Activated CD4-positive, alpha-beta T cell treated with anti-CD3 and anti-CD28 coated beads, Interleukin-2, amount 10 ng/mL, durations not matched to agents 24 days and 14 days (primary cell): ENCODE results near the gene HDAC10. TPM values are rescaled to one million over a fixed set of nuclear protein-coding genes. Genes with fewer than 3 reads are reported as not detected.

Experiments used
- DNase-seq: peaks from one replicate; pipeline ENCODE4 v3.0.0; 2022
- H3K27ac Mint-ChIP-seq: one replicate; pipeline ENCODE4 v1.8.0; 2022; ENCODE audit warnings: mild to moderate bottlenecking, mixed read lengths
- H3K27me3 Mint-ChIP-seq: one replicate; pipeline ENCODE4 v1.8.0; 2022; ENCODE audit warnings: mixed read lengths
- H3K36me3 Mint-ChIP-seq: one replicate; pipeline ENCODE4 v1.8.0; 2022; ENCODE audit warnings: low read depth, mild to moderate bottlenecking, mixed read lengths
- H3K4me1 Mint-ChIP-seq: one replicate; pipeline ENCODE4 v1.8.0; 2021; ENCODE audit warnings: mixed read lengths
- H3K4me3 Mint-ChIP-seq: one replicate; pipeline ENCODE4 v1.8.0; 2022; ENCODE audit warnings: mild to moderate bottlenecking, moderate library complexity, mixed read lengths
- H3K9me3 Mint-ChIP-seq: one replicate; pipeline ENCODE4 v1.8.0; 2021; ENCODE audit warnings: mixed read lengths
- intact Hi-C: fragments of 100-400 bp; cut with micrococcal nuclease; formaldehyde crosslinking; loops from one replicate; pipeline ENCODE4 v1.15.1; 2023
- total RNA-seq: library from RNA; stranded (reverse); gene quantifications from 2 replicates; pipeline ENCODE4 v1.2.3, GENCODE V29; 2022

HDAC10 gene
- total RNA-seq, 1 donor from 2014 or later: 64.6 TPM

- peaks cover 3% of the 10 kb centered on the region for H3K4me1 Mint-ChIP-seq
- peaks cover 8% of the 10 kb centered on the region for H3K36me3 Mint-ChIP-seq
- H3K9me3 Mint-ChIP-seq: no peaks in the 10 kb centered on the region
- H3K4me3 Mint-ChIP-seq: peak overlapping the region; percentile 84
- no peaks in the 10 kb centered on the region for H3K27me3 Mint-ChIP-seq
- intact Hi-C loops: loop anchor here (2.0 to 5.0 kb wide), 5 partner anchors 21 to 442 kb away; partner anchors contain the start of genes DENND6B, LMF2, MAPK11 and NCAPH2
- DNase-seq: peak; percentile 61
- H3K27ac Mint-ChIP-seq: peak overlapping the region; percentile 37
These were observed 863 bp downstream of the HDAC10 start for GRCh38 chr22:50250249-50250554.

- no peaks in the 10 kb centered on the region for H3K9me3 Mint-ChIP-seq
- peak overlapping the region; percentile 37 for H3K27ac Mint-ChIP-seq
- DNase-seq: no peak
- H3K4me3 Mint-ChIP-seq: peak overlapping the region; percentile 84
- H3K4me1 Mint-ChIP-seq: peaks cover 6% of the 10 kb centered on the region
- peaks cover 11% of the 10 kb centered on the region for H3K36me3 Mint-ChIP-seq
- intact Hi-C loops: loop anchor here (2.0 to 5.0 kb wide), 5 partner anchors 21 to 443 kb away; partner anchors contain the start of genes DENND6B, LMF2, MAPK11 and NCAPH2
- peaks cover 2% of the 10 kb centered on the region for H3K27me3 Mint-ChIP-seq
These were observed 1.5 kb downstream of the HDAC10 start for GRCh38 chr22:50249341-50250248.

GRCh38 chr22:50248196-50249081 lies 2.6 kb downstream of the HDAC10 start:
- Mint-ChIP-seq H3K27ac (no peak overlapping the region), H3K4me1 (peaks cover 8% of the 10 kb centered on the region), H3K27me3 (peaks cover 2% of the 10 kb centered on the region), H3K4me3 (no peak overlapping the region), H3K9me3 (no peaks in the 10 kb centered on the region), H3K36me3 (peaks cover 13% of the 10 kb centered on the region)
- intact Hi-C loops: no loop called here
- no peak for DNase-seq

GRCh38 chr22:50247748-50248147 lies 3.3 kb downstream of the HDAC10 start:
- Mint-ChIP-seq H3K36me3 (peaks cover 13% of the 10 kb centered on the region), H3K9me3 (no peaks in the 10 kb centered on the region), H3K27ac (peak overlapping the region; percentile 68), H3K27me3 (peaks cover 2% of the 10 kb centered on the region), H3K4me1 (peaks cover 9% of the 10 kb centered on the region), H3K4me3 (peak overlapping the region; percentile 47)
- DNase-seq: peak; percentile 87
- intact Hi-C loops: no loop called here

DNA sequence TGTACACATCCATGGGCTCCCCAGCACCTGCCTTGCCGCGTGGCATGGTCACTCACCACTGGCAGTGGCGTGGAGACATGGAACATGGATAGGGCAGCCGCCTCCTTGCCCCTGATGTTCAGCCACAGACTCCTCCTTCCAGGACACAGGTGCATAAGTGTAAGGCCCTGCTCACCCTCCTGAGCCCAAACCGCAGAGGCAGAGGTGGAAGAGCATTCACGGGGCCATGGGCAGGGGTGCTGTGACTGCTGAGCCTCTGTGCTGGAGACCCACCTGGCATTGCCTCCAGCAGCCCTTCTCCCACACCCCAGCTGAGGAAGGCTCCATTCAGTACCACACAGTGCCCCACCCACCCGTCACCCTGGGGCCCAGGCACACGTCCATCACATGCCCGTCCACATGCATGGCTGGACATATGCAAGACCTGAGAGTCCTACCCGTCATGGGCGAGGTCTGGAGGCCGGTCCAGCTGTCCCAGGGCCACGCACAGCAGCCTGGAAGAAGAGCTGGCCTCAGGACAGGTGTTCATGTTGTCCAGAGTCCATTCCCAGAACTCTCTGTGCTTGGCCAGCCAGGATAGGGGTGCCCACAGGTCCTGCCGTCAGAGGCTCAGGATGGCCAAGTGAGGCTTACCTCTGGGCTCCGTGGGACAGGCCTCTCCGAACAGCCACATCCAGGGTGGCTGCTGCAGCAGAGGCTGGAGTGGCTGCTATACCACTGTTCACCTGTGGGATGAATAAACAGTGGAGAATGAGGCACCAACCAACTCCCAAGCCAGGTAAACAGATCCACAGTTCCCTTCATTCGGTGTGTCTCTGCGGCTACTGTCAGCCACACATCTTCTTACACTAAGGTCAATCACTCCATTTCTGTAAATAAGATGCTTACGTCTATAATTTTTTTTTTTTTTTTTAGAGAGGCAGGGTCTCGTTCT lies 4.6 kb downstream of the HDAC10 start:
- Mint-ChIP-seq H3K36me3 (peaks cover 17% of the 10 kb centered on the region), H3K4me3 (peak overlapping the region; percentile 97), H3K9me3 (no peaks in the 10 kb centered on the region), H3K27ac (peak overlapping the region; percentile 48), H3K4me1 (peaks cover 17% of the 10 kb centered on the region), H3K27me3 (peaks cover 2% of the 10 kb centered on the region)
- intact Hi-C loops: no loop called here
- peak; percentile 68 for DNase-seq

- no peak for DNase-seq
- peaks cover 2% of the 10 kb centered on the region for H3K27me3 Mint-ChIP-seq
These were observed 5.6 kb downstream of the HDAC10 start for GRCh38 chr22:50245214-50246072.

DNA sequence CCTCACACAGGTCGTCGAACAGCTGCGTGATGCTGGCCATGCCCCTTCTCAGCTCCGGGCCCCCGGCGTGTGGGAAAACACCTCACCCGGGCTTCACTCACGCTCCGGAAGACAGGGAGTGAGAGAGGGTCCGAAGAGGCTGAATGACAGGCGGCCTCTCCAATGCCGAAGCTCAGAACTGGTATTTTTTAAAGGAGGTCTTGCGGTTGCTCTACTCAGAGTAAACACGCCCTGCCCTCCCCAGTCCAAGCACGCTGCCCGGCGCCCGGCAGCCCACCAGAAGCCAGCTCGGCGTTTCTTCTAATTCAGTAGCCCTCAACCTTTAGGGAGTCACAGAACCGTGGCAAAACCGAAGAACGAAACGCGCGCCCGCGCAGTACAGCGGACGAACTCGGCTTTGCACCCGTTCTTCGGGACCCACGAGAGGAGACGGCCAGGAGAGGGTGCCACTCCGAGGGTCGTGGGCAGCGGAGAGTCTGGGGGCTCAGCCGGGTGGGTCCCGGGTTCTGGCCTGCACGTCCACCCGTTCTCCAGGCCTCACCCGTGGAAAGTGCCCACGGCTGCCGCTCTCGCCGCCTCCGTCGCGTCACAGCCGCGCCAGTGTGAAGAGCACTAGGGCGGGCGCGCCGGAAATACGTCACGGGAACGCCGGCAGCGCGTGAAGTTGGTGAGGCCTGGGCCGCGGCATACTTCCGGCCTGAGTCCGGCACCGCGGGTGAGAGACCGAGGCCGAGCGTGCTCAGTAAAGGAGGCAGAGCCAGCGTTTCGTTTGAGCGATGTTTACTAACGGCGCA lies 6.4 kb downstream of the HDAC10 start, which contains the start of gene TUBGCP6:
TSS of gene TUBGCP6 (minus strand) at position 604 of the 794 bp plus-strand sequence. CDS start at position 40, 564 bp downstream.
- Mint-ChIP-seq H3K27ac (peak within 1 kb of the TSS; percentile 100), H3K4me3 (peak within 1 kb of the TSS; percentile 97), H3K36me3 (peaks cover 25% of the 10 kb centered on the region), H3K9me3 (no peaks in the 10 kb centered on the region), H3K4me1 (peaks cover 22% of the 10 kb centered on the region), H3K27me3 (peaks cover 2% of the 10 kb centered on the region)
- DNase-seq: peak; percentile 98
- intact Hi-C loops: loop anchor here (2.0 kb wide), 2 partner anchors 44 to 376 kb away; partner anchors contain the start of gene SELENOO

More at GRCh38 chr22:50245214-50246072, 5.6 kb downstream of the HDAC10 start:
- Mint-ChIP-seq H3K36me3 (peaks cover 19% of the 10 kb centered on the region), H3K4me1 (peaks cover 22% of the 10 kb centered on the region), H3K27ac (peak overlapping the region; percentile 100), H3K9me3 (no peaks in the 10 kb centered on the region), H3K4me3 (peak overlapping the region; percentile 97)
- intact Hi-C loops: loop anchor here (2.0 kb wide), 2 partner anchors 45 to 375 kb away; partner anchors contain the start of gene SELENOO

DNA sequence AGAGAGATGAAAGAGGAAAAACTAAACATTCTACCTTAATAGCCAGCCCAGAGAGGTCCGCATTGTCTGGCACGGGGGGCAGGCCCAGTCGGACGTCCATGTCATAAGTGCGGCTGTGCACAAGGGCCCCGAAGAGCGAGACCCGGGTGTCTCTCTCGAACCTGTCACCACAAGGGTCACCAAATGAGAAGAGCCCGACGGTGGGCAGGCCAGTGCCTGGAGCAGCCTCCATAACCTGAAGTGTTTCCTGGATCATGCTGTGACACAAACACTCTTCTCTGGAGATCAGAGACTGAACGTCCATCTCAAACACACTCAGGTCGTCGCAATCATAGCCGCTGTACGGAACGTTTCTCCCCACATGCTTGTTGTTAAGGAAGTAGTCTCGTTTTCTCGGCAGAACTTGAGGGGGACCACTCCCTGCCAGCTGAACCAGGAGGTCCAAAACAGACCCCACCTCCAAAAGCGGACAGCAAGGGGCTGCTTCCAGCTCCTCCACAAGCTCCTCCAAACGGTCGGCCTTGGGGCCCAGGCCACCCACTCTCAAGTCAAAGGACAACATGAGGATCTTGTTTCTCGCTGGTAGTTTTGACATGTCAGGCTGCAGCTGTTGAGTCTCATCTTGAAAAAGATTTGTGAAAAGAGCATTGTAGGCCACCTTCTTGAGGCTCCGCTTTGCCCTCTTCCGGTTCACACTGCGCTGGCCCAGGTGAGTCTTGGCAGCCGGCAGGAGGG lies 7.2 kb downstream of the HDAC10 start:
- H3K27me3 Mint-ChIP-seq: peaks cover 2% of the 10 kb centered on the region
- no peak for DNase-seq
- H3K36me3 Mint-ChIP-seq: peaks cover 25% of the 10 kb centered on the region
- H3K9me3 Mint-ChIP-seq: no peaks in the 10 kb centered on the region
- peaks cover 22% of the 10 kb centered on the region for H3K4me1 Mint-ChIP-seq
- H3K27ac Mint-ChIP-seq: peak overlapping the region; percentile 100
- intact Hi-C loops: loop anchor here (2.0 kb wide), 2 partner anchors 43 to 377 kb away; partner anchors contain the start of gene SELENOO
- peak overlapping the region; percentile 97 for H3K4me3 Mint-ChIP-seq

- Mint-ChIP-seq H3K27ac (no peak overlapping the region), H3K4me1 (peaks cover 25% of the 10 kb centered on the region), H3K36me3 (peaks cover 26% of the 10 kb centered on the region), H3K4me3 (peak overlapping the region; percentile 97), H3K27me3 (peaks cover 2% of the 10 kb centered on the region), H3K9me3 (no peaks in the 10 kb centered on the region)
- intact Hi-C loops: no loop called here
- DNase-seq: no peak
These were observed 8.6 kb downstream of the HDAC10 start for GRCh38 chr22:50242406-50242949.

DNA sequence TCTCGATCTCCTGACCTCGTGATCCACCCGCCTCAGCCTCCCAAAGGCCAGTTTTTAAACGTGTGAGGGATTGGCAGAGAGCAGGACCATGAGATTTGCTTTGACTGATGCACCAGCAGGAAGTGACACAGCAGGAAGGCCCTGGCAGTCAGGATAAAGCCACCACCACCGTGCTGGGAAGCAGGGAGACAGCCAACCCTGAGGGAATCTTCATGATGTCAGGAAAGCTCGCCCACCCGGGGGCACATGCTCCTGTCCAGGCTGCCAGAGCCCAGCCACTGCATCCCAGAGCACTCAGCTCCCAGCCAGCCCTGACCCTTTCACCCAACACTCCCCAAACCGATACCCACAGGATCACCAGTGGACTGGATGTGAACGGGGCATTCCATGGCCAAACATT lies 12.3 kb downstream of the HDAC10 start:
- Mint-ChIP-seq H3K36me3 (peaks cover 28% of the 10 kb centered on the region), H3K4me1 (peaks cover 27% of the 10 kb centered on the region), H3K9me3 (peaks cover 3% of the 10 kb centered on the region), H3K4me3 (no peak overlapping the region), H3K27me3 (no peaks in the 10 kb centered on the region), H3K27ac (no peak overlapping the region)
- DNase-seq: no peak
- intact Hi-C loops: no loop called here
